ENCODE data around the gene AP3B2.
"Not testable (repeated sequence)": the region's sequence is repeated elsewhere in the genome, so short reads cannot be mapped to it uniquely, and the experiment has no call there.

The AP3B2 gene

GRCh38 chr15:82714016-82714415 is 4.3 kb upstream of the AP3B2 start:
- no peak for TF ChIP-seq CTCF (IDR thresholded peaks at IDR 0.05; ENCODE audit: borderline replicate concordance, insufficient read depth, low read depth, low read length)
- no peak overlapping the region for H3K4me3 ChIP-seq (ENCODE audit: low read depth, low read length)

- TF ChIP-seq CTCF (IDR thresholded peaks at IDR 0.05; ENCODE audit: borderline replicate concordance, insufficient read depth, low read depth, low read length) = no peak
Observed at GRCh38 chr15:82712036-82712435, 2.4 kb upstream of the AP3B2 start.

DNA sequence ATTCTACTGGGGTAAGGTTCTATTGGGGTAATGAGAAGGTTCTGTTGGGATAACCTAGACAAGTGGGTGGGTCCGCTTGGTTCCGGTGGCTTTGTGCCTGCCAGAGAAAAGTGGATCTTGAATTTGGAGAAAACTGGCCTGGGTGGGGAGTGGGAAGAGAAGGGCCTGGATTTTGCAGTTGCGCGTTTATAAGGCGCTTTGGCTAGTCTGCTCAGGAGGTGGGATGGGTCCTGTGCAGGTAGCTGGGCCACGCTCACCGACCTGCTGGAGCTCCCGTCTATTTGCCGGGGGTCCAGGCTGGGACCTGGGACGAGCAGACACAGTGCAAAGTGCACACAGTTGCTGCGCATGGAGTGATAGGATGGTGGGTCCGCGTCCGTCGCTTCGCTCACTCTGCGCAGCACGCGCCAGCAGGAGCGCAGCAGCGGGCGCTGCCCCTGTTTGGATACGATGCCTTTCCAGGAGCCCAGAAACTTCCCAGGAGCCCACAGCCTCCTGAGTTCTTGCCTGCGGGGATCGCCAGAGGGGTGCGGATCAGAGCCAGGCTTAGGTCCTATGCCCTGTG is 1.3 kb upstream of the AP3B2 start:
- TF ChIP-seq CTCF (IDR thresholded peaks at IDR 0.05; ENCODE audit: borderline replicate concordance, insufficient read depth, low read depth, low read length) = no peak
- H3K4me3 ChIP-seq (ENCODE audit: low read depth, low read length) = no peak overlapping the region

More at GRCh38 chr15:82712036-82712435, 2.4 kb upstream of the AP3B2 start:
- no peak overlapping the region for H3K4me3 ChIP-seq (ENCODE audit: low read depth, low read length)

DNA sequence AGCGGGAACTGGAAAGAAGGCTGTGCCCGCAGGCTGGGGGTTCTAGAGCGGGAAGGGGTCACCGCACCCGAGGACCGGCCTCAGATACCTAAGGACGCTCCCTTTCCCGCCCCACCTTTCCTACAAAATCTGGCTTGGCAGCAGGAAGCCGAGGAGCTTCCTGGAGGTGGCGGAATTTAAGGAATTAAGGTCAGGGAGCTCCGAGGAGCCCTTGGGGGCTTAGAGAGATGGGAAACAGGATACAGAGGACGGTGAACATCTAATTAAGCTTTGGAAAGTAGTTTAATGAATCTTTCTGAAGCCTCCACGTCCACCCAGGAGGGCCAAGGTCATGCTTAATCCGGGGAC is 507 bp upstream of the AP3B2 start:
- no peak for TF ChIP-seq CTCF (IDR thresholded peaks at IDR 0.05; ENCODE audit: borderline replicate concordance, insufficient read depth, low read depth, low read length)
- H3K4me3 ChIP-seq (ENCODE audit: low read depth, low read length) = peak overlapping the region; percentile 58

DNA sequence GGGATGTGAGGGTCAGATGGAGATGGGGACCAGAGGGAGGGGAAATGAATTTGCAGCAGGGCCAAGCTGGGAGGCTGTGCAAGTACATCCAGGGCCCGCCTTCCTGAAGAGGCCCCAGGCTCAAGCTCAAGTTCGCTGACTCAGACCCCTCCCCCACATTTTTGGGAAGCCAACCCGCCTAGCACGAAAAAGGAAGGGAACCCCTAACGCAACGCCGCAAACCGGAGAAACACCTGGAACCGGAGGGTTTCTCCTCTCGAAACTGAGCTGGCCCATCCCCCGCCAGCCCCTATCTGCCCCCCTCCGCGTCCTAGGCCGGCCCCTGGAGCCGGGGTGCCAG is 624 bp downstream of the AP3B2 start:
- no peak overlapping the region for H3K4me3 ChIP-seq (ENCODE audit: low read depth, low read length)
- TF ChIP-seq CTCF (IDR thresholded peaks at IDR 0.05; ENCODE audit: borderline replicate concordance, insufficient read depth, low read depth, low read length) = no peak

GRCh38 chr15:82705856-82706255 is 3.8 kb downstream of the AP3B2 start:
- not testable (repeated sequence) for H3K4me3 ChIP-seq (ENCODE audit: low read depth, low read length)

- no peak overlapping the region for H3K4me3 ChIP-seq (ENCODE audit: low read depth, low read length)
- no peak for TF ChIP-seq CTCF (IDR thresholded peaks at IDR 0.05; ENCODE audit: borderline replicate concordance, insufficient read depth, low read depth, low read length)
Observed at GRCh38 chr15:82699726-82700125, 9.9 kb downstream of the AP3B2 start.

Data from GM12875 (cell line).